Hepatocyte (in vitro differentiated cells): ENCODE results near the gene XIRP2.

Source experiments
- EZH2 ChIP-seq: fragments of 200-600 bp; sonication (generic); IDR thresholded peaks from 2 replicates; pipeline ENCODE4 v1.6.1; 2016; ENCODE audit warnings: antibody characterized with exemption, mild to moderate bottlenecking, borderline replicate concordance
- TF ChIP-seq, protein P1 (sequence below): fragments of 200-600 bp; sonication (generic); IDR thresholded peaks from 2 replicates; pipeline ENCODE4 v1.5.1; 2016; ENCODE audit warnings: antibody characterized with exemption, mild to moderate bottlenecking; ENCODE audit not compliant: poor library complexity

DNA sequence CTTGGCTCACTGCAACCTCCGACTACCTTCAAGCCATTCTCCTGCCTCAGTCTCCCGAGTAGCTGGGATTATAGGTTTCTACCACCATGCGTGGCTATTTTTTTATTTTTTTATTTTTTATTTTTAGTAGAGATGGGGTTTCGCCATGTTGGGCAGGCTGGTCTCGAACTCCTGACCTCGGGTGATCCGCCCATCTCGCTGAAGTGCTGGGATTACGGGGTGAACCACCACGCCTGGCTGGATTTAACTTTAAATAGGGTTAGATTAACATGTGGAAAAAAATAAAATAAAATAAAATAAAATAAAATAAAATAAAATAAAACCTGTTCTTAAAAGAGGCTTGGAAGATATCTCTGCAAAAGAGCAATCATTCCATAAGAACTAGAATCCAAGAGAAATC is 170.9 kb downstream of the XIRP2 start:
- TF ChIP-seq, protein P1, sequence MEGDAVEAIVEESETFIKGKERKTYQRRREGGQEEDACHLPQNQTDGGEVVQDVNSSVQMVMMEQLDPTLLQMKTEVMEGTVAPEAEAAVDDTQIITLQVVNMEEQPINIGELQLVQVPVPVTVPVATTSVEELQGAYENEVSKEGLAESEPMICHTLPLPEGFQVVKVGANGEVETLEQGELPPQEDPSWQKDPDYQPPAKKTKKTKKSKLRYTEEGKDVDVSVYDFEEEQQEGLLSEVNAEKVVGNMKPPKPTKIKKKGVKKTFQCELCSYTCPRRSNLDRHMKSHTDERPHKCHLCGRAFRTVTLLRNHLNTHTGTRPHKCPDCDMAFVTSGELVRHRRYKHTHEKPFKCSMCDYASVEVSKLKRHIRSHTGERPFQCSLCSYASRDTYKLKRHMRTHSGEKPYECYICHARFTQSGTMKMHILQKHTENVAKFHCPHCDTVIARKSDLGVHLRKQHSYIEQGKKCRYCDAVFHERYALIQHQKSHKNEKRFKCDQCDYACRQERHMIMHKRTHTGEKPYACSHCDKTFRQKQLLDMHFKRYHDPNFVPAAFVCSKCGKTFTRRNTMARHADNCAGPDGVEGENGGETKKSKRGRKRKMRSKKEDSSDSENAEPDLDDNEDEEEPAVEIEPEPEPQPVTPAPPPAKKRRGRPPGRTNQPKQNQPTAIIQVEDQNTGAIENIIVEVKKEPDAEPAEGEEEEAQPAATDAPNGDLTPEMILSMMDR = no peak
- no peak for TF ChIP-seq EZH2
